Heart left ventricle (tissue), 13 donors: Measurements from ENCODE around the gene HNRNPA2B1.

ENCODE experiments used
- CTCF ChIP-seq, 12 donors: fragments of 200-600 bp; sonication (generic) in 4 of 12; IDR thresholded peaks; one replicate each; pipeline versions ENCODE4 v1.5.0 to v1.8.0; 2018 to 2022; ENCODE audit warnings: antibody characterized with exemption in 12 of 12, mild to moderate bottlenecking in 5 of 12
- POLR2A ChIP-seq, 2 donors: fragments of 450-650 bp; IDR thresholded peaks; one replicate each; pipeline ENCODE4 v1.6.1; 2017; ENCODE audit warnings: antibody characterized with exemption in 2 of 2, mild to moderate bottlenecking in 2 of 2, moderate library complexity in 2 of 2
- donor health status: ischemic (EF 13 %, LVEDD 7.1; RV severe dilation, severe dysfunction).
- donor health status: DM: no; HTN: yes; CAD: no.
- donor health status: DM: no; HTN: no; CAD: no.
- donor health status: ischemic (EF 25% LVEDD 6.9; RV normal size, moderate dysfunction).
- donor health status: ischemic (EF 25% LVEDD 5.7; RV mildly dilated, moderate dysfunction).
- donor health status: ischemic (EF 35%, LVEDD 5.7; RV mildly dilated, moderate dysfunction).
- donor health status: nonischemic (EF 11% LVEDD 7.7; RV severe dilation, severe dysfunction).
- donor health status: DM: yes; HTN: yes; CAD: no.
- donor health status: PGD.
- donor health status: ischemic (EF 29% LVEDD 5.4; RV normal size, mild dysfunction).
- donor health status: nonischemic (EF 23%, LVEDD 6.1; RV moderate dilation, normal function).

- TF ChIP-seq CTCF (IDR thresholded peaks at IDR 0.05) (no peak), POLR2A (IDR thresholded peaks at IDR 0.05) (no peak)
Observed at GRCh38 chr7:26250239-26250638, 49.7 kb upstream of the HNRNPA2B1 start.
